NCI-H446 (cell line): Measurements from ENCODE around the gene DNMBP.
"Not testable (repeated sequence)": the region's sequence is repeated elsewhere in the genome, so short reads cannot be mapped to it uniquely, and the experiment has no call there.

Experiments
- DNase-seq, 2 experiments: peaks; one replicate each; lab custom pipeline; 2025; lab: John Stamatoyannopoulos, UW

DNMBP gene

DNA sequence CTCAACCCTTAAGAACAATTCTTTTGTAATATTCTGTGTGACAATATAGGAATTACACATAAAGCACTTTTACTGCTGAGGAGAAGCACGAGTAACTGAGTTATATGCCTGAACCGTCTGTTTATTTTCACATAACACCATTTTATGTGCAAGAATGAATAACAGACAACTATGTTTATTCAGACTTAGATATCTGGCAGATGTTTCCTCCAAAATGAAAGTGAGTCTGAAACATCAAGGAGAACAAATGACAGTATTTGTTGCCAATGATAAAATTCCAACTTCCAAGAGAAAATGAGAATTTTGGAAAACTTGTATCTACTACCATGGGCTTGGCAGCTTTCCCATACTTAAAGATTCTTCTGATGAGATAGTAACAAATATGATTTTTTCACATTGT is 51.4 kb downstream of the DNMBP start:
- no peak for DNase-seq

DNA sequence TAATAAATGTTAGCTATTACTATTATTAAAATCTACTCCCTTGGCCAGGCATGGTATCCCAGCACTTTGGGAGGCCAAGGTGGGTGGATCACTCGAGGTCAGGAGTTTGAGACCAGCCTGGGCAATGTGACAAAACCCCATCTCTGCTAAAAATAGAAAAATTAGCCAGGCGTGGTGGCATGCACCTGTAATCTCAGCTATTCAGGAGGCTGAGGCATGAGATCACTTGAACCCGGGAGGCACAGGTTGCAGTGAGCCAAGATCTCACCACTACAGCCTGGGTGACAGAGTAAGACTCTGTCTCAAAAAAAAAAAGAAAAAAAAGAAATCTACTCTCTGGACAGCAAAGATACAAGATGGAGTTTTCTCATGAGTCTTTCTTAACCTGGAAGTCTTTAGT is 56.2 kb downstream of the DNMBP start:
- not testable (repeated sequence) for DNase-seq

DNA sequence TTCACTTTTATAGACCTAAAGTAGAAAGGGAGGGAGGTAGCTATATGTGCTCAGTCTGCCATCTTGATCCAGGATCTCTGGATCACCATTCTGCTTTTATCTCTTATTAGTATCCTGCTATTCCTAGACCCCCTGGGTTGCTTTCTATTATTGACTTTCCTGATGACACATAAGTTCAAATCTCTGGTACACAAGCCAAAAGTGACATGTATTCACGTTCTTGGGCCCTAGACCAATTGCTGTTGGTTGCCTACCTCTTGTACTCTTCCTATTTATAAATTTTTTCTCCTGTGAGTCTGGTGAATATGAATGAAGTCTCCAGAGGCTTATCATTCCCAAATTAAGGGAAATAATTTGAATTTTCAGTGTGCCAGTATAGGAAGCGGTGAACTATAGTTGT is 56.9 kb downstream of the DNMBP start:
- DNase-seq, result no peak

- not testable (repeated sequence) for DNase-seq
Measured at GRCh38 chr10:99946051-99946450, 63.7 kb downstream of the DNMBP start.

DNA sequence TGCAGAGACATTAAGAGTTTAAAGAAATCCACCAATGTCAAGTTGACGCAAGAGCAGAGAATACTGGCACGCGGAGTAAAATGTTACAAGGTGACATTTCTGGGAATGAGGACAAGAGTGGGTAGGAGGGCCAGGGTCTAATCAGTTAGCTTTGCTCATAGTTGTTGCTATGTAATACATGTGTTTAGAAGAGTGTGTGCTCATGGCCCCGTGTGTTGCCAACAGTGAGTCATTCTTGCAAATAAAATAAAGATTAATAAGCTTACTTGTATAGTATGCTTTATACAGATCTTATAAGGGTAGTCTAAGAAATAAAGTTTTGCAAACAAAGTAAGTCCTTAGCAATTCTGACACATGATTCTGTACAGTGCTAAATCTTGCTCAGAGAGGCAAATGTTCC is 64.5 kb downstream of the DNMBP start:
- no peak for DNase-seq

- DNase-seq, result no peak
Measured at GRCh38 chr10:99944860-99945259, 64.9 kb downstream of the DNMBP start.

DNA sequence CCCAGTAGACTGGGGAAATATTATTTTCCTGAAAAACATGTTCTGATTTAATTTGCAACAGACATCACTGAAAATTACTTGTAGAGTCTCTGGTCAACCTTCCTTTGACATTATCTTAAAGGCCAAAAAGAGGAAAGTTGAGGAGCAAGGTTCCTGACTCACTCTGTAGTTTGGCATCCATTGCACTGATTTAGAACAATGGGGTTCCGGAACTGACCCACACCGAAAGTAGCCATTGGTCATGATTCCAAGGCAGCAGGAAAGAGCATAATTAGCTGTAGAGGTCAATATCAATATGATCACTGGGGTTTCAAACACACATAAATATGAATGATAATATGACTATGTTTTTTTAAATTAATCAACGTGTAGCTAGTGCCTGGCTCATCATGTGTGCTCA is 65.8 kb downstream of the DNMBP start:
- DNase-seq, result no peak

GRCh38 chr10:99941942-99942820 is 67.6 kb downstream of the DNMBP start:
- DNase-seq, result no peak

DNA sequence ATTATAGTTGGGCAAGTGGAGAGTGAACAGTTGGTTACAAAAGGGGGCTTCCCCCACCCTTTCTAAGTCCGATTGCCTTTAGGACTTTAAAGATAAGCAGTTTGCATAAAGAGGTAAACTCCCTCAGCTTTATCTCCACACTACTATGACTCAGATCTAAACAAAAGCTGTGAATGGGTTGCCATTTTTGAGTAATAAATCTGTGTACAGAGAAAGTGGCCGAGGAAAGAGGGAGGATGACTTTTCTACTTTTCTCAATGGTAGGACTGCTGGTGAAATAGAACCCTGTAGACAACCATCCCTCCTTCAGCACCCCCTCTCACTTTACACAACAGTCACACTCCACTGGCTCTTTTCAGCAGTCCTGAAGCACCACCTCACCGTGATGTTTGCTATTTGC is 71.2 kb downstream of the DNMBP start:
- DNase-seq, result no peak

DNA sequence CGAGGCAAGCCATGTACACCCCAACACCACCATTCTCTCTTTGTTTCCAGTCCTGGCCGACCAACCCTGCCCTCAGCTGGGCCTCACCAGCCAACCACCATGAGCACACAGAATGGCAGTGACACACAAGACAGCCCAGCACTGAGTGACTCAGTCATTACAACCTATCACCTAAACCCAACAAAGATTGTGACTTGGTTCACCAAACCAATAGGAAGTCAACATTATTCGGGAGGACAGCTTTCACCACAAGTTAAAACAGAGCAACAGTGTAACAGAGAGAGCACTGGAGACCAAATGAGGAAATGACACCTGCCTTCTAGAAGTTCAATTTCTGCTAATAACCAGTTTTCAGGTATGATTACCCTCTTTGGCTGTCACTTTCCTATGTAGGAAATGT is 72.1 kb downstream of the DNMBP start:
- DNase-seq, result no peak

- not testable (repeated sequence) for DNase-seq
Measured at GRCh38 chr10:99932203-99932957, 77.4 kb downstream of the DNMBP start.

GRCh38 chr10:99930731-99931550 is 78.8 kb downstream of the DNMBP start:
- no peak for DNase-seq

GRCh38 chr10:99929360-99929759 is 80.4 kb downstream of the DNMBP start:
- no peak for DNase-seq

- no peak for DNase-seq
Measured at GRCh38 chr10:99927721-99928280, 81.9 kb downstream of the DNMBP start.

DNA sequence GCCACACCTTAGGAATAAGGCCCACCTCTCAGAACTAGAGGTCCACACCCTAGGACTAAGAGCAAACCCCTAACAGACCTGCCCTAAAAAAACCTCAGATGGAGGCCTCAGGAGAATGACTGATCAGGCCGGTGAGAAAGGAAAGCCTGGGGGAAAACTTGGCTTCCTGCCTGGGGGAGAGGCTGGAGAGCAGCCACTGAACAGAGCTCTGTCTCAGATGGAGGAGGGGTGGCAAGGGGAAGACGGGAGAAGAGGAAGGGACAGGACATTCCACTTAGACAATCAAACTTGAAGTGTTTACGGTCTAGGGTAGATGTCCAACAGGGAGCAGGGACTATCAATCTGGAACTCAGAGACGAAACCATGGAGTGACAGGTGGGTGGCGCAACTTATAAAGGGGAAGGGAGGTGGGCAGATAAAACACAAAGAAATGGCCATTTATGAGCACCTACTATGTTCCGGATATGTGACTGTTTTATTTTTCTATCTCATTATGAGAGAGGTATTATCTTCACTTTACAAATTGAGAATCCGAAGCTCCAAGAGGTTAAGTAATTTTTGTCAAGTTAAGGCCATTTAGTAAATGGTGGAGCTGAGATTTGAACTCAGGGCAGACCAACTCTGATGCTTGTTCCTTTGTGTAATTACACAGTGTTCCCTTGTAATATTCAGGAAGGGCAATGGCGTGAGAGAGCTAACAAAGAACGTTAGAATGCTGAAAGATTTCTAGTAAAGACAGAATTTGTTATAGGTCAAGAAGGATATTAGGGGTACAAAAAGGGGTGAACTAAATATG is 82.6 kb downstream of the DNMBP start:
- DNase-seq, result peak in 1 of 2 experiments; percentile 56

DNA sequence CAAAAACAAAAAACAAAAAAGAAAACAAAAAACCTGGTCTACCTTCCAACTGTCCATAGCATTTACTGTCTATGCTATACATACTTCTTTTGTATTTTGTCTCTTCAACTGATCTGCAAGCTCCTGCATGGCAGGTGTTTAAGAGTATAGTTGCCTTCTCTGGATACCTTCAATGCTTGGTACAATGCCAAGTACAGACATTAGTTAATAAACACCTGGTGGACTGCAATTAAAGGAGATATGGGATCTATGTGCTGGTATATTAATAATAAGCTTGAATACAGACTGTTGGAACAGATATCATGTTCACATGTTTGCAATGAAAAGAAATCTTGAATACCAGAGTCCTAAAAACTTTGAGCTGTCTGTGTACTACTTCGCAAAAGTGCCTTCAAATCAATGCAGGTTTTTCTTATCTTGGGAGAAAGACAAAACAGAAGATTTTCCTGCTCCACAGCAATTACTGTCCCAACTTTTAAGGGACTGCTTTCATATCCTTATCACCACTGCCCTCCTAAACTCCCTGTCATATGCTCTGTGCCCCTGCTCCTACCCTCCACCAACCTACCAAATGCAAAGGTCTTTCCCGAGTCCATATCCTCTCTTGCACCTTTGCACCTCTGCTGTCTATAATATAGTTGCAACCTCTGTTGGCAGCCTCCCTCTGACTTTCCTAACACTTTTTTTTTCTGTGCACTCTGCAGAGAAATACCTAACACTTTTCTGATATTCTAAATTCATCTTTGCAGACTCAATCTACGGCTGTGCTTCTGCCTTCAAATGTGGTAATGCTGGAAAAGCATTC is 85.1 kb downstream of the DNMBP start:
- no peak for DNase-seq

GRCh38 chr10:99921948-99922347 is 87.8 kb downstream of the DNMBP start:
- DNase-seq, result no peak

GRCh38 chr10:99920901-99921300 is 88.8 kb downstream of the DNMBP start:
- no peak for DNase-seq

DNA sequence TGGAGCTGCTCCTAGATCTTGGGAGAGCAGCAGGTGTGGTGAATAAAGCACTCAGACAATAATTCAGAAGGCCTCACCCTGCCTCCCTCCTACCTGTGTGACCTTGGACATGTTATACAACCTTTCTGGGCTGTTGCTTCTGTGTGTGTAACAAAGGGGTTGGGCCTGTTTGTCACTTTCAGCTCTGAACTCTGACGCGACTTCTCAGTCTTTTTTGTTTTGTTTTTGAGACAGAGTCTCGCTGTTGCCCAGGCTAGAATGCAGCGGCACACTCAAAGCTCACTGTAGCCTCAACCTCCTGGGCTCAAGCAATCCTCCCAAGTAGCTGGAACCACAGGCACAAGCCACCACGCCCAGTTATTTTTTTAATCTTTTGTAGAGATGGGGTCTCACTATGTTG is 89.3 kb downstream of the DNMBP start:
- no peak for DNase-seq
